Breast epithelium (tissue), 4 donors: ENCODE results near the gene LGALS12. TPM values are rescaled to one million over a fixed set of nuclear protein-coding genes. Genes with fewer than 3 reads are reported as not detected.
"Not testable (repeated sequence)": the region's sequence is repeated elsewhere in the genome, so short reads cannot be mapped to it uniquely, and the experiment has no call there.

Source experiments
- DNase-seq, 2 donors: peaks; one replicate each; pipeline ENCODE4 v3.0.0-alpha.2; 2019; ENCODE audit warnings: low spot score in 2 of 2
- H3K27ac ChIP-seq, 2 donors: fragments of 200-600 bp; sonication (generic) in 1 of 2; one replicate each; pipeline ENCODE4 v1.5.1; 2016 to 2019; ENCODE audit warnings: mild to moderate bottlenecking in 1 of 2
- H3K27me3 ChIP-seq, 2 donors: fragments of 200-600 bp; sonication (generic) in 1 of 2; one replicate each; pipeline versions ENCODE4 v1.5.1 to v1.6.0; 2017 to 2019; ENCODE audit warnings: control low read depth in 1 of 2, mild to moderate bottlenecking in 1 of 2
- H3K36me3 ChIP-seq: fragments of 200-600 bp; one replicate; pipeline ENCODE4 v1.5.1; 2019
- H3K4me1 ChIP-seq, 2 donors: fragments of 200-600 bp; sonication (generic); one replicate each; pipeline ENCODE4 v1.5.1; 2016 to 2019; ENCODE audit warnings: control low read depth in 1 of 2
- H3K4me3 ChIP-seq, 3 donors: fragments of 200-600 bp; sonication (generic); 1 replicate in 2 of 3; 2 replicates in 1 of 3; pipeline ENCODE4 v1.5.1; 2016 to 2019; ENCODE audit warnings: mild to moderate bottlenecking in 3 of 3, moderate library complexity in 2 of 3
- H3K9me3 ChIP-seq, 2 donors: fragments of 200-600 bp; sonication (generic) in 1 of 2; one replicate each; pipeline ENCODE4 v1.5.1; 2016 to 2019; ENCODE audit warnings: control low read depth in 1 of 2
- POLR2A ChIP-seq: fragments of 450-650 bp; IDR thresholded peaks from one replicate; pipeline ENCODE4 v1.6.1; 2016; ENCODE audit warnings: antibody characterized with exemption, mild to moderate bottlenecking, moderate library complexity
- POLR2AphosphoS5 ChIP-seq, 3 donors: sonication (generic); formaldehyde crosslinking; IDR thresholded peaks; one replicate each; pipeline ENCODE4 v1.6.1; 2017; ENCODE audit warnings: antibody characterized with exemption in 3 of 3
- intact Hi-C: fragments of 100-400 bp; cut with DNase I; formaldehyde crosslinking; loops from one replicate; pipeline ENCODE4 v1.15.1; 2023; ENCODE audit warnings: low total_unique reads
- total RNA-seq, 3 donors: library from RNA; depleted of rRNA; stranded (reverse); fragments of >200 nt; gene quantifications; one replicate each; pipeline ENCODE4 v1.1.0, GENCODE V29; 2016
- TF ChIP-seq, protein P1 (sequence below), 3 donors: fragments of 450-650 bp; IDR thresholded peaks; one replicate each; pipeline ENCODE4 v1.5.1; 2016 to 2017; ENCODE audit warnings: antibody characterized with exemption in 3 of 3, mild to moderate bottlenecking in 3 of 3, moderate library complexity in 3 of 3

LGALS12 gene
- total RNA-seq, 3 donors from 2014 or later = 6.6 to 82.6 (median 11.9) TPM

DNA sequence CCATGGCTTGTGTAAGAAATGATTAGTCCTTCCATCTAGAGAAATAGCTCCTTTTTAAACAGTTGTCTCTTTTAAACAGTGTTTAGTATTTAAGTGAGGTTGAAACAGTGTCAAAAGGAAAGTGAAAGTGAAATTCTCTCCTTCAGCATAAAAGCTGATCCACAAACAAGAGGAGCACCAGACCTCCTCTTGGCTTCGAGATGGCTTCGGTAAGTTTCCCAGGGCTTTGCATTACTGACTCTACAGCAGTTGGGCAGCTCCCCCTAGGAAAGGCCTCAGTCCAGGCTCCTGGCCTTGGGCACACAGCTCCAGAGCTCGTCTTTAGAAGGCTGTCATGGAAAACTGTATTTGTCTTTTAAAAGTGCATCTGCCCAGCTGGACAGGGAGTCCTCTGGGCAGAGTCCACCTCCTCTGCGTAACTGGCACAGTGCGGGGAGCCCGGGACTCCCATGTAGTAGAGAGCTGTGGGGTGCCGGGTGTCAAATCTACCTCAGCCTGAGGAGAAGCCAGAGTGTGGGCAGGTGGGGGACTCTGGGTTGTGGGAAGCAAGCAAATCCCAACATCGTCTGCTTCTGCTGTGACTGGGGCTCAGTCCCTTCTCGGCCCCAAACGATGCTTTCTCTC lies 30.9 kb downstream of the LGALS12 start, which contains the start of gene PLAAT4:
TSS of gene PLAAT4 (plus strand) at position 140 of the 624 bp plus-strand sequence. CDS start at position 201, 61 bp downstream.
- Histone ChIP-seq H3K4me3 (peak within 1 kb of the TSS; percentile 39 to 68 (median 54)), H3K4me1 (peaks cover 28 to 54% of the 10 kb centered on the region in 2 donors), H3K9me3 (no peaks in the 10 kb centered on the region), H3K36me3 (no peaks in the 10 kb centered on the region), H3K27ac (peak within 1 kb of the TSS; percentile 95), H3K27me3 (no peaks in the 10 kb centered on the region)
- TF ChIP-seq, protein P1, sequence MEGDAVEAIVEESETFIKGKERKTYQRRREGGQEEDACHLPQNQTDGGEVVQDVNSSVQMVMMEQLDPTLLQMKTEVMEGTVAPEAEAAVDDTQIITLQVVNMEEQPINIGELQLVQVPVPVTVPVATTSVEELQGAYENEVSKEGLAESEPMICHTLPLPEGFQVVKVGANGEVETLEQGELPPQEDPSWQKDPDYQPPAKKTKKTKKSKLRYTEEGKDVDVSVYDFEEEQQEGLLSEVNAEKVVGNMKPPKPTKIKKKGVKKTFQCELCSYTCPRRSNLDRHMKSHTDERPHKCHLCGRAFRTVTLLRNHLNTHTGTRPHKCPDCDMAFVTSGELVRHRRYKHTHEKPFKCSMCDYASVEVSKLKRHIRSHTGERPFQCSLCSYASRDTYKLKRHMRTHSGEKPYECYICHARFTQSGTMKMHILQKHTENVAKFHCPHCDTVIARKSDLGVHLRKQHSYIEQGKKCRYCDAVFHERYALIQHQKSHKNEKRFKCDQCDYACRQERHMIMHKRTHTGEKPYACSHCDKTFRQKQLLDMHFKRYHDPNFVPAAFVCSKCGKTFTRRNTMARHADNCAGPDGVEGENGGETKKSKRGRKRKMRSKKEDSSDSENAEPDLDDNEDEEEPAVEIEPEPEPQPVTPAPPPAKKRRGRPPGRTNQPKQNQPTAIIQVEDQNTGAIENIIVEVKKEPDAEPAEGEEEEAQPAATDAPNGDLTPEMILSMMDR (IDR thresholded peaks at IDR 0.05) = no peak
- no peak for TF ChIP-seq POLR2AphosphoS5 (IDR thresholded peaks at IDR 0.05)
- TF ChIP-seq POLR2A = no peak
- no peak for DNase-seq
- intact Hi-C loops = no loop called here

DNA sequence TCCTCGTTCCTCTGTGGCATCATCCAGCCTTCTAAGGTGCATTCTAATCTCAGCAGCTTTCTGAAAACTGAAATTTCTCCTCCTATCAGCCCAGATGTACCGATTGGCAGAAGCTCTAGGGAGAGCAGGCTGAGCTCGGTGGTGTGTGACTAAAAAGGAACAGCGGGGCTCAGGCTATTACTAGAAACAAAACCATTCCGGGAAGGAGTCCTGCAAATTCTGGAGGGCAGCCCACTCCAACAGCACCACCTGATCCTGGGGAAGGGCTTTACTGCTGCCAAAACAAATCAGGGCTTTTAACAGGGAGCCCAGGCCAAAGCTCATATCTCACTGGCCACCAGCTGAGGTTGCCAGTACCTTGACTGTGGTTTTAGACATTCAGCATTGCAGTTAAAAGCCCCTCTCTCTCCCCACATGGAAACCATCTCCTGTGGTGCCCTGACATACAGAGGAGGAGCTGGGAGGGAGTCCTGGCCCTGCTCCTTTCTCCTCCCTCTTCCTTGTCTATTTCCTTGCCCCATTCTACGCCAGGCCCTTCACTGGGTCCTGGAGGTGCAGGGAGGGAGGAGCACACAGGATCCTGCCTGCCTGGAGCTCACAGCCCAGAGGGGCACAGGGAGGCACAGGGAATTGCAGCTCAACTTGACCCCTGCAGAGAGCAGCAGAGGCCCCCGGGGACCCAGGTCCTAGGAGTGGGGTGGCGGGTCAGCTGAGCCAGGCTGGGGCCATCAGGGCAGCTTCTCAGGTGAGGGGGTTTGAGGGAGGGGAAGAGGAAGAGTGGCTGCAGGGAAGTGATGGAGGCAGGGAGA lies 31.6 kb downstream of the LGALS12 start:
- TF ChIP-seq, protein P1 (IDR thresholded peaks at IDR 0.05) = no peak
- TF ChIP-seq POLR2A (no peak), POLR2AphosphoS5 (IDR thresholded peaks at IDR 0.05) (peak in 2 of 3 donors; percentile 27 to 49)
- peaks cover 23 to 50% of the 10 kb centered on the region in 2 donors for H3K4me1 ChIP-seq
- peak overlapping the region; percentile 39 to 68 (median 54) for H3K4me3 ChIP-seq
- no peaks in the 10 kb centered on the region for H3K9me3 ChIP-seq
- peak in 1 of 2 donors; percentile 67 for DNase-seq
- intact Hi-C loops = loop anchor here (1.0 kb wide), 1 partner anchor 45 kb away; no protein-coding TSS in a partner anchor
- H3K27me3 ChIP-seq = no peaks in the 10 kb centered on the region
- peak overlapping the region; percentile 95 for H3K27ac ChIP-seq
- no peaks in the 10 kb centered on the region for H3K36me3 ChIP-seq

DNA sequence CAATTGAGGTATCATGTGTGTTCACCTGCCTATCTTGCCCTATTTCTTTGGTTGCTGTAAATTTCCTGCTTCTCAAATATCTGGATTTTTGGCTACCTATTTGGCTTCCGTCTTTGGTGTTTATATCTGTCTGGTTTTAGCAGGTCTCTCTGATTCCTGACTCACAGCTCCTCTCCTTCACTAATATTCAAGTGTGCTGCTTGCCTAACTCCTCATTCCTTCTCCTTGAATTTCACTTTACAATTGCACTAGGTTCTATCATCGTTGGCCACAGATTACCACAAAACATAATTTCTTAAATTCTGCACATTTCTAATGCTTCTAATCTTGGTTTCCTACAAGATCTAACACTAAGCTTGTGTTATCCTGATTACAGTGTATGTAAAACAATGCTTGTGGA lies 36.6 kb downstream of the LGALS12 start:
- H3K36me3 ChIP-seq, H3K27me3 ChIP-seq, intact Hi-C loops, DNase-seq, H3K9me3 ChIP-seq, H3K4me3 ChIP-seq: not testable (repeated sequence)
- H3K27ac ChIP-seq = peak overlapping the region in 1 of 2 donors; percentile 4
- peaks cover 6 to 12% of the 10 kb centered on the region in 2 donors for H3K4me1 ChIP-seq

DNA sequence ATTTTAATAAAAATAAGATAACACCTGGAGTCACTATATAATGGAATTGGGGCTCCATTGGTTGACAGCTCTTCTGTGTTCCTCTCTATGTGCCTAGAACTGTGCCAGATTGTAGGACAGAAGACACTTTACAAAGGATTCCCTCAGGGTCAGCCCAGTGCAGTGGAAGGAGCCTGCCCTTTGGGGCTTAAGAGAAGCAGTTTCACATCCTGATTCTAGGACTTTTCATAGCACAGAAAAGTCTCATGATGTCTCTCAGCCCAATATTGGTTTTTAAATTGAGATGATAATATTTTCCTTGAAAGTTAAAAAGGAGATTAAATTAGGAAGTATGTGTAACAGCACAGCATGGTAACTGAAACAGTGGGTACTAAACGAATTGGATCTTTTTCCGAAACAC lies 37.8 kb downstream of the LGALS12 start:
- no peak overlapping the region for H3K4me3 ChIP-seq
- H3K27me3 ChIP-seq = no peaks in the 10 kb centered on the region
- DNase-seq = no peak
- no peak for TF ChIP-seq POLR2A
- TF ChIP-seq, protein P1 (IDR thresholded peaks at IDR 0.05) = no peak
- no peak for TF ChIP-seq POLR2AphosphoS5 (IDR thresholded peaks at IDR 0.05)
- H3K9me3 ChIP-seq = no peaks in the 10 kb centered on the region
- H3K27ac ChIP-seq = no peak overlapping the region
- H3K4me1 ChIP-seq = peaks cover 0 to 1% of the 10 kb centered on the region in 2 donors
- intact Hi-C loops = no loop called here
- no peaks in the 10 kb centered on the region for H3K36me3 ChIP-seq

DNA sequence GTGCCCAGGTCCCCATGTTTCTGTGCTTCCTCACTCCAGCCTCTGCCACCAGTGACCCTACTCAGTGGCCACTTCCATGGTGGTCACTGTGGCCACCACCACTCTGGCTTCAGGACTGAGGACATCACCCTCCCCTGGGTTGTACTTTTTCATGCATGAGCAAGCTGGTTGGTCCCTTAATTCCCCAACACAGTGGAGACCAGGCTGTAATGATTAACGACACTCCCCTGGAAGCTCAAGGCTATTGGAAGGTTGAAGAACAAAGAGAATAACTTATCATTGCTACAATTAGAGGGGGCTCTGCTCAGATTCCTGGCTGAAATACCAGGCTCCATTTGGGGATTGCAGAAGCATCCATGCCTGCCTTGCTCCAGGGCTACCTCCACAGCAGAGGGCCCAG lies 41.2 kb downstream of the LGALS12 start:
- TF ChIP-seq POLR2A (no peak), POLR2AphosphoS5 (IDR thresholded peaks at IDR 0.05) (no peak)
- TF ChIP-seq, protein P1 (IDR thresholded peaks at IDR 0.05) = no peak
- H3K9me3 ChIP-seq = no peaks in the 10 kb centered on the region
- H3K4me3 ChIP-seq = no peak overlapping the region
- no peak for DNase-seq
- intact Hi-C loops = no loop called here
- H3K4me1 ChIP-seq = no peaks in the 10 kb centered on the region
- H3K27ac ChIP-seq = no peak overlapping the region
- H3K36me3 ChIP-seq = no peaks in the 10 kb centered on the region
- H3K27me3 ChIP-seq = no peaks in the 10 kb centered on the region
